ENCODE measurements around the gene ABITRAM.
"Not testable (repeated sequence)": the region's sequence is repeated elsewhere in the genome, so short reads cannot be mapped to it uniquely, and the experiment has no call there.

GRCh38 chr9:108971392-108971791 is 37.2 kb downstream of the ABITRAM start:
- TF ChIP-seq CTCF (IDR thresholded peaks at IDR 0.05); ZFX (IDR thresholded peaks at IDR 0.05; ENCODE audit: borderline replicate concordance): not testable (repeated sequence)
